ENCODE measurements around the gene ZNF808. TPM values are rescaled to one million over a fixed set of nuclear protein-coding genes. Genes with fewer than 3 reads are reported as not detected.
"Not testable (repeated sequence)": the region's sequence is repeated elsewhere in the genome, so short reads cannot be mapped to it uniquely, and the experiment has no call there.

The ZNF808 gene
- polyA plus RNA-seq, 4 donors, result 1.1 to 15.2 (median 4.1) TPM

DNA sequence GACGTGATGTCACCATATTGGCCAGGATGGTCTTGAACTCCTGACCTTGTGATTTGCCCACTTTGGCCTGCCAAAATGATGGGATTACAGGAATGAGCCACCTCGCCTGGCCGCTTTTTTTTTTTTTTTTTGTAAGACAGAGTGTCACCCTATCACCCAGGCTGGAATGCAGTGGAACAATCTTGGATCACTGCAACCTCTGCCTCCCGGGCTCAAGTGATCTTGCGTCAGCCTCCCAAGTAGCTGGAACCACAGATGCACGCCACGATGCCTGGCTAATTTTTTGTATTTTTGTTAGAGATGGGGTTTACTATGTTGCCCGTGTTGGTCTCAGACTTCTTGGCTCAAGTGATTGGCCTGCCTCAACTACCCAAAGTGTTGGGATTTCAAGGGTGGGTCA, 28.9 kb upstream of the ZNF808 start:
- WGBS, 3 donors, result 92 to 95% (median 93%) methylated on average over 8 of the region's 8 CpGs
- DNase-seq (no peak), FAIRE-seq (no peak)
- peaks cover 1 to 12% of the 10 kb centered on the region in 2 donors for H3K9me3 ChIP-seq (ENCODE audit: control insufficient read depth in 2 of 2, insufficient read depth in 1 of 2, low read depth in 1 of 2, low read length in 1 of 2)
- H3K4me3 ChIP-seq (ENCODE audit: low read depth in 1 of 3, low read length in 3 of 3), result no peak overlapping the region
- H3K4me1 ChIP-seq (ENCODE audit: control insufficient read depth in 3 of 3, insufficient read depth in 2 of 3, low read depth in 1 of 3, low read length in 2 of 3), result no peaks in the 10 kb centered on the region
- H3K36me3 ChIP-seq (ENCODE audit: control insufficient read depth in 3 of 3, insufficient read depth in 2 of 3, low read depth in 1 of 3, low read length in 3 of 3), result peaks cover 0 to 2% (median 0%) of the 10 kb centered on the region in 3 donors
- H3K27me3 ChIP-seq (ENCODE audit: control insufficient read depth in 3 of 3, insufficient read depth in 3 of 3, low read length in 3 of 3), result no peaks in the 10 kb centered on the region
- no peak overlapping the region for H3K27ac ChIP-seq (ENCODE audit: low read depth in 1 of 3, low read length in 2 of 3)

DNA sequence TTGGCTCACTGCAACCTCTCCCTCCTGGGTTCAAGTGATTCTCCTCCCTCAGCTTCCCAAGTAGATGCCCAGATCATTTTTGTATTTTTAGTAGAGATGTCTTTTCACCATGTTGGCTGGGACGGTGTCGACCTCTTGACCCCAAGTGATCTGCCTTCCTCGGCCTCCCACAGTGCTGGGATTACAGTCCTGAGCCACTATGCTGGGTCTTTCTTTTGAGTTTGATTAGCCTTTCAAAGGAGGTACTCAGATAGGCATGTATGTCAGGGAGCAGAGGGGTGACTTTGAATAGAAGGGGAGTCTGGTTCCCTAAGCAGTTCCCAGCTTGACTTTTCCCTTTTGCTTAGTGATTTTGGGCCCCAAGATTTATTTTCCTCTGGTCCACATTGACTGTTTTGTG, 27.0 kb upstream of the ZNF808 start:
- WGBS, 3 donors, result 51 to 73% (median 54%) methylated on average over 3 of the region's 3 CpGs
- H3K36me3 ChIP-seq (ENCODE audit: control insufficient read depth in 3 of 3, insufficient read depth in 2 of 3, low read depth in 1 of 3, low read length in 3 of 3), result not testable (repeated sequence)

DNA sequence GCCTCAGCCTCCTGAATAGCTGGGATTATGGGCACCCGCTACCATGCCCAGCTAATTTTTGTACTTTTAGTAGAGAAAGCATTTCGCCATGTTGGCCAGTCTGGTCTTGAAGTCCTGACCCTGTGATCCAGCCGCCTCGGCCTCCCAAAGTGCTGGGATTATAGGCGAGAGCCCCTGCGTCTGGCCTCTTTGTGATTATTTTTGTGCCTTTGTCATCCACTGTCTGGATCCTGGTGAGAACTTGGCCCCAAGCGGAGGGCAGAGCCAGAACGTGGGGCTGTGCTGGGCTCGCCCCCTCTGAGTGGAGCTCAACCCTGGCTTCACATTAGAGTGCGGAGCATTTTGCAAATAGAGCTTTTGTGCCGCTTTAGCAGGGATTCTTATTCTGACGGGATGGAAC, 26.5 kb upstream of the ZNF808 start:
- H3K4me1 ChIP-seq (ENCODE audit: control insufficient read depth in 3 of 3, insufficient read depth in 2 of 3, low read depth in 1 of 3, low read length in 2 of 3); H3K27me3 ChIP-seq (ENCODE audit: control insufficient read depth in 3 of 3, insufficient read depth in 3 of 3, low read length in 3 of 3); H3K27ac ChIP-seq (ENCODE audit: low read depth in 1 of 3, low read length in 2 of 3); H3K4me3 ChIP-seq (ENCODE audit: low read depth in 1 of 3, low read length in 3 of 3); H3K36me3 ChIP-seq (ENCODE audit: control insufficient read depth in 3 of 3, insufficient read depth in 2 of 3, low read depth in 1 of 3, low read length in 3 of 3); DNase-seq; FAIRE-seq: not testable (repeated sequence)
- WGBS, 3 donors, result 78 to 88% (median 83%) methylated on average over 12 of the region's 12 CpGs
- peaks cover 1 to 18% of the 10 kb centered on the region in 2 donors for H3K9me3 ChIP-seq (ENCODE audit: control insufficient read depth in 2 of 2, insufficient read depth in 1 of 2, low read depth in 1 of 2, low read length in 1 of 2)

More for the DNA sequence above, 27.0 kb upstream of the ZNF808 start:
- DNase-seq; H3K27ac ChIP-seq (ENCODE audit: low read depth in 1 of 3, low read length in 2 of 3); H3K27me3 ChIP-seq (ENCODE audit: control insufficient read depth in 3 of 3, insufficient read depth in 3 of 3, low read length in 3 of 3); H3K4me1 ChIP-seq (ENCODE audit: control insufficient read depth in 3 of 3, insufficient read depth in 2 of 3, low read depth in 1 of 3, low read length in 2 of 3); H3K4me3 ChIP-seq (ENCODE audit: low read depth in 1 of 3, low read length in 3 of 3); FAIRE-seq: not testable (repeated sequence)
- peaks cover 1 to 15% of the 10 kb centered on the region in 2 donors for H3K9me3 ChIP-seq (ENCODE audit: control insufficient read depth in 2 of 2, insufficient read depth in 1 of 2, low read depth in 1 of 2, low read length in 1 of 2)

DNA sequence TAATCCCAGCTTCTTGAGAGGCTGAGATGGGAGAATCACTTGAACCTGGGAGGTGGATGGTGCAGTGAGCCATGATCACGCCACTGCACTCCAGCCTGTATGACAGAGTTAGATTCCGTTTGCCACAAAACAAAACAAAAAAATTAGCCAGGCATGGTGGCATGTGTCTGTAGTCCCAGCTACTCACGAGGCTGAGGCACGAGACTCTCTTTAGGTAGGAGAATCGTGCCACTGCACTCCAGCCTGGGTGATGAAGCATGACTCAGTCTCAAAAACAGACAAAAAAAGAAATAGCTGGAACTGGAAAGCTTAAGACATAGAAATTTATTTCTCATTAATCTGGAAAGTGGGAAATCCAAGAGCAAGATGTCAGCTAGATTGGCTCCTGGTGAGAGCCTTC, 20.2 kb upstream of the ZNF808 start:
- peaks cover 0 to 8% (median 0%) of the 10 kb centered on the region in 3 donors for H3K36me3 ChIP-seq (ENCODE audit: control insufficient read depth in 3 of 3, insufficient read depth in 2 of 3, low read depth in 1 of 3, low read length in 3 of 3)
- WGBS, 3 donors, result 89 to 96% (median 94%) methylated on average over 5 of the region's 5 CpGs
- no peak overlapping the region for H3K4me3 ChIP-seq (ENCODE audit: low read depth in 1 of 3, low read length in 3 of 3)
- no peak overlapping the region for H3K27ac ChIP-seq (ENCODE audit: low read depth in 1 of 3, low read length in 2 of 3)
- no peaks in the 10 kb centered on the region for H3K4me1 ChIP-seq (ENCODE audit: control insufficient read depth in 3 of 3, insufficient read depth in 2 of 3, low read depth in 1 of 3, low read length in 2 of 3)
- no peaks in the 10 kb centered on the region for H3K27me3 ChIP-seq (ENCODE audit: control insufficient read depth in 3 of 3, insufficient read depth in 3 of 3, low read length in 3 of 3)
- peaks cover 0 to 24% of the 10 kb centered on the region in 2 donors for H3K9me3 ChIP-seq (ENCODE audit: control insufficient read depth in 2 of 2, insufficient read depth in 1 of 2, low read depth in 1 of 2, low read length in 1 of 2)
- FAIRE-seq, result no peak
- DNase-seq, result no peak

DNA sequence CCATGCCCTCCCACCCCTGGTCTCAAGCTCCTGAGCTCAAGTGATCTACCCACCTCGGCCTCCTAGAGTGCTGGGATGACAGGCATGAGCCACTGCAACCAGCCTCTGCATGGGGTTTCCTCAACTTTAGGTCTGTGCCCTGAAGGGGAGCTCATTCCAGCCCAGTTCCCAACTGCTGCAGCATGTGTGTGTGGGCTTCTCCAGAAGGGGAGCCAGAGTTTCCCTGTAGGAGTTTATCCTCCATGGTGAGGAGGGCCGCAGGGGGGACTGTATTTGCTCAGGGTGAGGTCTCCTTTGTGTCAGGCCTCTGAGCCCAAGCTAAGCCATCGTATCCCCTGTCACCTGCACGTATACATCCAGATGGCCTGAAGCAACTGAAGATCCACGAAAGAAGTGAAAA, 11.3 kb upstream of the ZNF808 start:
- Histone ChIP-seq H3K4me3 (ENCODE audit: low read depth in 1 of 3, low read length in 3 of 3) (no peak overlapping the region), H3K36me3 (ENCODE audit: control insufficient read depth in 3 of 3, insufficient read depth in 2 of 3, low read depth in 1 of 3, low read length in 3 of 3) (no peaks in the 10 kb centered on the region), H3K27me3 (ENCODE audit: control insufficient read depth in 3 of 3, insufficient read depth in 3 of 3, low read length in 3 of 3) (peaks cover 0 to 2% (median 0%) of the 10 kb centered on the region in 3 donors), H3K4me1 (ENCODE audit: control insufficient read depth in 3 of 3, insufficient read depth in 2 of 3, low read depth in 1 of 3, low read length in 2 of 3) (no peaks in the 10 kb centered on the region), H3K27ac (ENCODE audit: low read depth in 1 of 3, low read length in 2 of 3) (no peak overlapping the region), H3K9me3 (ENCODE audit: control insufficient read depth in 2 of 2, insufficient read depth in 1 of 2, low read depth in 1 of 2, low read length in 1 of 2) (peaks cover 2 to 20% of the 10 kb centered on the region in 2 donors)
- no peak for DNase-seq
- 77 to 83% (median 77%) methylated on average over 5 of the region's 5 CpGs for WGBS, 3 donors
- no peak for FAIRE-seq

DNA sequence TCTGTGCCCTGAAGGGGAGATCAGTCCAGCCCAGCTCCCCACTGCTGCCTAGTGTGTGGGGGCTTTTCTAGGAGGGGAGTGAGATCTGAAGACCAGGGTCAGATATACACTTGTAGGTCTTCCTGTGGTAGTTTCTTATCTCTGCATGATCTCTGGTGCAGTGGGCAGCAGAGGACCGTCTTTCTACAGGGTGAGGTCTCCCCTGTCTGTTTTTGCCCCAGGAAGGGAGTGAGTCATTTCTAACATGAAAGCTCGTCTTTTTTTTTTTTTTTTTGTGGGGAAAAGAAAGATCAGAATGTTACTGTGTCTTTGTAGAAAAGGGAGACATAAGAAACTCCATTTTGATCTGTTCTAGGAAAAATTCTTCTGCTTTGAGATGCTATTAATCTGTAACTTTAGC, 8.8 kb upstream of the ZNF808 start:
- FAIRE-seq (no peak), DNase-seq (no peak)
- Histone ChIP-seq H3K36me3 (ENCODE audit: control insufficient read depth in 3 of 3, insufficient read depth in 2 of 3, low read depth in 1 of 3, low read length in 3 of 3) (no peaks in the 10 kb centered on the region), H3K9me3 (ENCODE audit: control insufficient read depth in 2 of 2, insufficient read depth in 1 of 2, low read depth in 1 of 2, low read length in 1 of 2) (peaks cover 3 to 24% of the 10 kb centered on the region in 2 donors), H3K27me3 (ENCODE audit: control insufficient read depth in 3 of 3, insufficient read depth in 3 of 3, low read length in 3 of 3) (peaks cover 0 to 2% (median 0%) of the 10 kb centered on the region in 3 donors), H3K4me3 (ENCODE audit: low read depth in 1 of 3, low read length in 3 of 3) (no peak overlapping the region), H3K4me1 (ENCODE audit: control insufficient read depth in 3 of 3, insufficient read depth in 2 of 3, low read depth in 1 of 3, low read length in 2 of 3) (no peaks in the 10 kb centered on the region), H3K27ac (ENCODE audit: low read depth in 1 of 3, low read length in 2 of 3) (no peak overlapping the region)
- 23 to 25% (median 23%) methylated on average over 2 of the region's 2 CpGs for WGBS, 3 donors

DNA sequence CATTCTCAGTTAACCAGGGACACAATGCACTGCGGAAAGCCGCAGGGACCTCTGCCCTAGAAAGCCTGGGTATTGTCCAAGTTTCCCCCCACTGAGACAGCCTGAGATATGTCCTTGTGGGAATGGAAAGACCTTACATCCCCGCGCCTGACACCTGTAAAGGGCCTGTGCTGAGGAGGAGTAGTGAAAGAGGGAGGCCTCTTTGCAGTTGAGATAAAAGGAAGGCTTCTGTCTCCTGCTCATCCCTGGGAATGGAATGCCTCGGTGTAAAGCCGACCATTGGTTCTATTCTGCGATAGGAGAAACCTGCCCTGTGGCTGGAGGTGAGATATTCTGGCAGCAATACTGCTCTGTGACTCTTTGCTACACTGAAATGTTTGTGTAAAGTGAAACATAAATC, 8.3 kb upstream of the ZNF808 start:
- peaks cover 3 to 26% of the 10 kb centered on the region in 2 donors for H3K9me3 ChIP-seq (ENCODE audit: control insufficient read depth in 2 of 2, insufficient read depth in 1 of 2, low read depth in 1 of 2, low read length in 1 of 2)
- not testable (repeated sequence) for FAIRE-seq; H3K27me3 ChIP-seq (ENCODE audit: control insufficient read depth in 3 of 3, insufficient read depth in 3 of 3, low read length in 3 of 3); H3K36me3 ChIP-seq (ENCODE audit: control insufficient read depth in 3 of 3, insufficient read depth in 2 of 3, low read depth in 1 of 3, low read length in 3 of 3); H3K4me1 ChIP-seq (ENCODE audit: control insufficient read depth in 3 of 3, insufficient read depth in 2 of 3, low read depth in 1 of 3, low read length in 2 of 3); H3K4me3 ChIP-seq (ENCODE audit: low read depth in 1 of 3, low read length in 3 of 3); H3K27ac ChIP-seq (ENCODE audit: low read depth in 1 of 3, low read length in 2 of 3)
- DNase-seq, result peak in 1 of 2 donors; percentile 24
- WGBS, 3 donors, result 35 to 65% (median 37%) methylated on average over 5 to 7 of the region's 7 CpGs

DNA sequence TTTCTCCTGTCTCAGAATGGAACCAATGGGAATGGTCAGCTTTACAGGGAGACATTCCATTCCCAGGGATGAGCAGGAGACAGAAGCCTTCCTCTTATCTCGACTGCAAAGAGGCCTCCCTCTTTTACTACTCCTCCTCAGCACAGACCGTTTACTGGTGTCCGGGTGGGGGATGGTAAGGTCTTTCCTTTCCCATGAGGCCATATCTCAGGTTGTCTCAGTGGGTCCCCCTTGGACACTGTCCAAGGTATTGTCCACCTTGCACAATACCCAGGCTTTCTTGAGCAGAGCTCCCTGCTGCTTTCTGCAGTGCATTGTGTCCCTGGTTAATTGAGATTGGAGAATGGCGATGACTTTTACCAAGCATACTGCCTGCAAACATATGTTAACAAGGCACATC, 7.5 kb upstream of the ZNF808 start:
- WGBS, 3 donors, result 44 to 55% (median 48%) methylated on average over 4 of the region's 4 CpGs
- Histone ChIP-seq H3K4me3 (ENCODE audit: low read depth in 1 of 3, low read length in 3 of 3) (no peak overlapping the region), H3K4me1 (ENCODE audit: control insufficient read depth in 3 of 3, insufficient read depth in 2 of 3, low read depth in 1 of 3, low read length in 2 of 3) (no peaks in the 10 kb centered on the region), H3K36me3 (ENCODE audit: control insufficient read depth in 3 of 3, insufficient read depth in 2 of 3, low read depth in 1 of 3, low read length in 3 of 3) (no peaks in the 10 kb centered on the region), H3K27ac (ENCODE audit: low read depth in 1 of 3, low read length in 2 of 3) (no peak overlapping the region), H3K27me3 (ENCODE audit: control insufficient read depth in 3 of 3, insufficient read depth in 3 of 3, low read length in 3 of 3) (peaks cover 0 to 2% (median 0%) of the 10 kb centered on the region in 3 donors), H3K9me3 (ENCODE audit: control insufficient read depth in 2 of 2, insufficient read depth in 1 of 2, low read depth in 1 of 2, low read length in 1 of 2) (peaks cover 3 to 25% of the 10 kb centered on the region in 2 donors)
- DNase-seq (peak in 1 of 2 donors; percentile 33), FAIRE-seq (no peak)

DNA sequence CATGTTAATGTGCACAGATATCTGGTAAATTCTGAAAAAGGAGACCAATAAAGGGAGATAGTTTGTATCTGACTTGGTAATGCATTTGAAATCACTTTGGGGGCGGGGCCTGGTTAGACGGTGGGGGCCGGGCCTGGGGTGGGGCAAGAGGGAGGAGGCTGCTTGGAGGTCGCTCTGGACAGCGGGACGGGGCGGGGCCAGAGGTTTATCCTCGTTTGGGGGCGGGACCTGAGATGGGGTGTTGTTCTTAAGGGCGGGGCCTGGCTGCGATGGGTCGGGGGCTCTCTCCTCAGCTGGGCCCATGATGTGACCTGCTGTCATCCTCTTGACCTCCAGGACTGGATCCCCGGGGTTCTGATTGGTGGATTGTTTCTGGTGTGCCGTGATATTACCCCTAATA, 4.9 kb upstream of the ZNF808 start:
- Histone ChIP-seq H3K27ac (ENCODE audit: low read depth in 1 of 3, low read length in 2 of 3) (no peak overlapping the region), H3K27me3 (ENCODE audit: control insufficient read depth in 3 of 3, insufficient read depth in 3 of 3, low read length in 3 of 3) (no peaks in the 10 kb centered on the region), H3K9me3 (ENCODE audit: control insufficient read depth in 2 of 2, insufficient read depth in 1 of 2, low read depth in 1 of 2, low read length in 1 of 2) (peaks cover 3 to 24% of the 10 kb centered on the region in 2 donors), H3K36me3 (ENCODE audit: control insufficient read depth in 3 of 3, insufficient read depth in 2 of 3, low read depth in 1 of 3, low read length in 3 of 3) (no peaks in the 10 kb centered on the region), H3K4me3 (ENCODE audit: low read depth in 1 of 3, low read length in 3 of 3) (no peak overlapping the region), H3K4me1 (ENCODE audit: control insufficient read depth in 3 of 3, insufficient read depth in 2 of 3, low read depth in 1 of 3, low read length in 2 of 3) (no peaks in the 10 kb centered on the region)
- DNase-seq (no peak), FAIRE-seq (no peak)
- 80 to 86% (median 84%) methylated on average over 14 of the region's 14 CpGs for WGBS, 3 donors

Data from small intestine (tissue), 7 donors.